ENCODE data around the gene LAMP1.

The LAMP1 gene

DNA sequence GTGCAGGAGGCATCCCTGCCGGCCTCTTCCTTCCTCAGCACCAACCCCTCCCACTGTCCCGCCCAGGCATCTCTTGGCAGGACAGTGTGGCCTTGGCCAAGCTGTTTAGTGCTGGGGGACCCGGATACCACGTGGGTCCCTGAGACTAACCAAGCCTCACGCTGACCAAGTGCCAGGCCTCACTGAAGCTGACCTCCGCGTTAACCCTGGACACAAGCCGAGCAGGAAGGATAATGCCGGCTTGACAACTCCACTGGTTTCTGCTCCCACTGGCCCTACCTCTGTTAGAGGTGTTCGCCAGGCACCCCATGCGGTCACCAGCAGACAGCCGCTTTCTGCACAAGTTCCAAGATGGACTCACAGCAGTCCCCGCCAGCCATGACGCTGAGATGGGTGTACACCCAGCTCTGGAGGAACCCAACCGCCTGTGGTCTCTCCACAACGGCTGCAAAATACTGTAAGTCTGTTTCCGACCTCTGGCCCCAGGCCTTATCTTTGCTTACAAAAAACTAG is 54.5 kb downstream of the LAMP1 start:
- DNase-seq (ENCODE audit: low spot score), result no peak
- Histone ChIP-seq H3K27me3 (ENCODE audit: insufficient read depth, poor library complexity, severe bottlenecking) (no peaks in the 10 kb centered on the region), H3K4me1 (ENCODE audit: insufficient read depth, poor library complexity, severe bottlenecking) (no peaks in the 10 kb centered on the region), H3K9me3 (ENCODE audit: severe bottlenecking) (no peaks in the 10 kb centered on the region), H3K36me3 (ENCODE audit: low read depth) (0 out of 2 replicates have a peak, but pooled peaks cover 3% of the 10 kb centered on the region), H3K27ac (ENCODE audit: poor library complexity, severe bottlenecking) (no peak overlapping the region), H3K4me3 (ENCODE audit: severe bottlenecking) (no peak overlapping the region)
- TF ChIP-seq CTCF (IDR thresholded peaks at IDR 0.05; ENCODE audit: poor library complexity, severe bottlenecking), result no peak
- no peak for ATAC-seq (ENCODE audit: low read depth)

DNA sequence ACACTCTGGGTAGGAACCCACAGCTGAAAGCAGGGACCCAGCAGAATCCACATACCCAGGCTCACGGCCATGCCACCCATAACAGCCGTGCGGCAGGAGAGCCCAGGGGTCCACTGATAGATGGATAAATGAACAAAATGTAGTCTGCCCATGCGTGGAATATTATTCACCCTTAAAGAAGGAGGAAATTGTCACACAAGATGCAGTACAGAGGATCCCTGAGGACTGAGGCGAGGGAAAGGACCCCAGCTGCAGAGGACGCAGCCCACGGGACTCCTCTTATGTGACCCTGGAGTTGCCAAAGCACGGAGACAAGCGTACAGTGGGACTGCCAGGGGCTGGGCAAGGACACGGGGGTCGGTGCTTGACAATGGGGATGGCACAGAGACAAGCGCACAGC is 56.2 kb downstream of the LAMP1 start:
- H3K27ac ChIP-seq (ENCODE audit: poor library complexity, severe bottlenecking), result no peak overlapping the region
- H3K4me1 ChIP-seq (ENCODE audit: insufficient read depth, poor library complexity, severe bottlenecking), result no peaks in the 10 kb centered on the region
- no peaks in the 10 kb centered on the region for H3K27me3 ChIP-seq (ENCODE audit: insufficient read depth, poor library complexity, severe bottlenecking)
- H3K9me3 ChIP-seq (ENCODE audit: severe bottlenecking), result no peaks in the 10 kb centered on the region
- TF ChIP-seq CTCF (IDR thresholded peaks at IDR 0.05; ENCODE audit: poor library complexity, severe bottlenecking), result no peak
- no peak for ATAC-seq (ENCODE audit: low read depth)
- DNase-seq (ENCODE audit: low spot score), result no peak
- H3K4me3 ChIP-seq (ENCODE audit: severe bottlenecking), result no peak overlapping the region
- 0 out of 2 replicates have a peak, but pooled peaks cover 3% of the 10 kb centered on the region for H3K36me3 ChIP-seq (ENCODE audit: low read depth)

DNA sequence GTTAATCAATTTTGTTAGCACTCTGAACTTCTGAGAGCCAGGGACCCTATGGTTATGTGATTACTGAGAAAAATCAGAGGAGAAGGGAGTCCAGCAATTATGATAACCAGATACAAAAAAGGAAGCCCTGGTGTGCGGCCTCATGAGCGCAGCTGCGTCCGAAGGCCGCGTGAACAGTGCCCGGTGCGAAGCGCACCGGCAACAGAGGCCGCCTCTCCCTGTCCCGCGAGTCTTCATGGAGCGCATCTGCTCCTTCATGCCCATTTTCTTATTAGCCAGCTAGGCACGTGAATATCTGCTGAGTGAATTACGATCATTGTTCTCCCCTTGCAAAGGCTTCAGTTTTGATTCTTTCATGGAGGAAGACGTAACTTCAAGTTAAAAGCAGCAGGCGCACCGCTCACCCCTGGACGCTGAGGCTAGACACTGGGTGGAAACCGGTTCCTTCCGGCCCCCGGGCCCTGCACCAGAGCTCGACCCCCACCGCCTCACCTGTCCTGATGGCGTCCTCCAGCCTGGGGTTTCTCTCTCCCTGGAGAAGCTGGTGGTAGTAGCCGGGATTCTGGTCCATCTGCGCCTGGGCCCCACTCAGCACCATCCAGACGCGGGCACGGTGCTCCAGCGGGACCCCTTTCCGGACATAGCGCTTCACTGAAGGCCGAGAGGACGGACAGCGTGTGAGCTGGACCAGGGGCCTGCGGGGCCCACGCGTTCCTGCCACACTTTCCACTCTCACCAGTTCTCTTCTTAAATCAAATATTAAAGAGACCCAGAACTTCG is 58.0 kb downstream of the LAMP1 start:
- H3K36me3 ChIP-seq (ENCODE audit: low read depth), result no peaks in the 10 kb centered on the region
- H3K4me1 ChIP-seq (ENCODE audit: insufficient read depth, poor library complexity, severe bottlenecking), result no peaks in the 10 kb centered on the region

GRCh38 chr13:113355621-113356020 is 58.6 kb downstream of the LAMP1 start:
- DNase-seq (ENCODE audit: low spot score) (no peak), ATAC-seq (ENCODE audit: low read depth) (no peak)
- Histone ChIP-seq H3K4me3 (ENCODE audit: severe bottlenecking) (no peak overlapping the region), H3K27me3 (ENCODE audit: insufficient read depth, poor library complexity, severe bottlenecking) (no peaks in the 10 kb centered on the region), H3K36me3 (ENCODE audit: low read depth) (no peaks in the 10 kb centered on the region), H3K9me3 (ENCODE audit: severe bottlenecking) (no peaks in the 10 kb centered on the region), H3K27ac (ENCODE audit: poor library complexity, severe bottlenecking) (no peak overlapping the region), H3K4me1 (ENCODE audit: insufficient read depth, poor library complexity, severe bottlenecking) (no peaks in the 10 kb centered on the region)
- TF ChIP-seq CTCF (IDR thresholded peaks at IDR 0.05; ENCODE audit: poor library complexity, severe bottlenecking), result no peak

More for the DNA sequence above, 58.0 kb downstream of the LAMP1 start:
- H3K27me3 ChIP-seq (ENCODE audit: insufficient read depth, poor library complexity, severe bottlenecking), result no peaks in the 10 kb centered on the region
- no peaks in the 10 kb centered on the region for H3K9me3 ChIP-seq (ENCODE audit: severe bottlenecking)
- H3K4me3 ChIP-seq (ENCODE audit: severe bottlenecking), result no peak overlapping the region
- no peak overlapping the region for H3K27ac ChIP-seq (ENCODE audit: poor library complexity, severe bottlenecking)
- no peak for TF ChIP-seq CTCF (IDR thresholded peaks at IDR 0.05; ENCODE audit: poor library complexity, severe bottlenecking)
- ATAC-seq (ENCODE audit: low read depth), result no peak
- no peak for DNase-seq (ENCODE audit: low spot score)

DNA sequence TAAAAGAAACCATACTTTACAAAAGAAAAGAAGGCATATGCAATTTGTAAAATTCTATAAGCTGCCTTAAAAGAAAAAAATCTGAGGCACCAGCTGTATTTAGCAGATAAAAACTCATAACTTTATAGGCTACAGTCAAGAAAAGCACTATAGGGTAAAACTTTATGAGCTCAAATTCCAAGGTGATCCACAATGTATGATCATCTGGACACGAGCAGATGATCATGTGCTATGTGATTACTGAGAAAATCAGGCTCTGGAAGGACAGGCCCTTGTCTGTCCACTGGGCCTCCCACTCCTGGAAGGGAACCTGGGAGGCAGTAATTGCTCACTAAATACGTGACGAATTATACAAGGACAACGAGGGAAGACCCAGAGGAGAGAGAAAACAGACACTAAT is 59.6 kb downstream of the LAMP1 start:
- no peaks in the 10 kb centered on the region for H3K36me3 ChIP-seq (ENCODE audit: low read depth)
- ATAC-seq (ENCODE audit: low read depth), result no peak
- H3K27ac ChIP-seq (ENCODE audit: poor library complexity, severe bottlenecking), result no peak overlapping the region
- no peak overlapping the region for H3K4me3 ChIP-seq (ENCODE audit: severe bottlenecking)
- H3K9me3 ChIP-seq (ENCODE audit: severe bottlenecking), result no peaks in the 10 kb centered on the region
- no peaks in the 10 kb centered on the region for H3K4me1 ChIP-seq (ENCODE audit: insufficient read depth, poor library complexity, severe bottlenecking)
- TF ChIP-seq CTCF (IDR thresholded peaks at IDR 0.05; ENCODE audit: poor library complexity, severe bottlenecking), result no peak
- H3K27me3 ChIP-seq (ENCODE audit: insufficient read depth, poor library complexity, severe bottlenecking), result no peaks in the 10 kb centered on the region
- DNase-seq (ENCODE audit: low spot score), result no peak
